GDM1 (cell line): ENCODE measurements around the gene MRPL9.
"Not testable (repeated sequence)": the region's sequence is repeated elsewhere in the genome, so short reads cannot be mapped to it uniquely, and the experiment has no call there.

ENCODE experiments used
- DNase-seq: peaks from one replicate; lab custom pipeline; 2025; lab: John Stamatoyannopoulos, UW

MRPL9 gene

GRCh38 chr1:151783796-151784195 is 20.5 kb upstream of the MRPL9 start:
- no peak for DNase-seq

GRCh38 chr1:151782741-151783140 is 19.4 kb upstream of the MRPL9 start:
- no peak for DNase-seq

GRCh38 chr1:151782026-151782425 is 18.7 kb upstream of the MRPL9 start:
- not testable (repeated sequence) for DNase-seq

- not testable (repeated sequence) for DNase-seq
Measured at GRCh38 chr1:151780736-151781135, 17.4 kb upstream of the MRPL9 start.

GRCh38 chr1:151779852-151780251 is 16.6 kb upstream of the MRPL9 start:
- DNase-seq, result no peak

GRCh38 chr1:151777317-151777716 is 14.0 kb upstream of the MRPL9 start:
- DNase-seq, result no peak

GRCh38 chr1:151776665-151777062 is 13.4 kb upstream of the MRPL9 start:
- DNase-seq, result no peak

GRCh38 chr1:151775894-151776664 is 12.8 kb upstream of the MRPL9 start:
- DNase-seq, result no peak

GRCh38 chr1:151774256-151774922 is 11.1 kb upstream of the MRPL9 start:
- no peak for DNase-seq

- no peak for DNase-seq
Measured at GRCh38 chr1:151773702-151774101, 10.4 kb upstream of the MRPL9 start.

- DNase-seq, result not testable (repeated sequence)
Measured at GRCh38 chr1:151769270-151769669, 6.0 kb upstream of the MRPL9 start.

- DNase-seq, result not testable (repeated sequence)
Measured at GRCh38 chr1:151768351-151769066, 5.2 kb upstream of the MRPL9 start.

- DNase-seq, result no peak
Measured at GRCh38 chr1:151763990-151764389, 694 bp upstream of the MRPL9 start.

GRCh38 chr1:151760597-151761385 is 2.5 kb downstream of the MRPL9 start:
- DNase-seq, result no peak

GRCh38 chr1:151759241-151759640 is 4.1 kb downstream of the MRPL9 start:
- no peak for DNase-seq

GRCh38 chr1:151756291-151756690 is 7.0 kb downstream of the MRPL9 start:
- DNase-seq, result no peak

- no peak for DNase-seq
Measured at GRCh38 chr1:151741516-151741915, 21.8 kb downstream of the MRPL9 start.

GRCh38 chr1:151739590-151740355 is 23.5 kb downstream of the MRPL9 start:
- no peak for DNase-seq

GRCh38 chr1:151737479-151737878 is 25.8 kb downstream of the MRPL9 start:
- no peak for DNase-seq

GRCh38 chr1:151737026-151737425 is 26.3 kb downstream of the MRPL9 start:
- DNase-seq, result no peak

GRCh38 chr1:151733995-151734394 is 29.3 kb downstream of the MRPL9 start:
- DNase-seq, result not testable (repeated sequence)
